Epithelial cell of esophagus (primary cell): ENCODE measurements around the gene SAMD10.
A peak's percentile ranks its signal among the peaks of the same experiment; 100 is the strongest.

Source experiments
- DNase-seq: peaks from one replicate; pipeline ENCODE4 v3.0.0; 2010; ENCODE audit warnings: low read depth
- H3K4me3 ChIP-seq: 2 replicates; pipeline ENCODE4 v1.5.1; 2011; ENCODE audit warnings: mild to moderate bottlenecking, low read length, control low read depth
- CTCF ChIP-seq: IDR thresholded peaks from 2 replicates; pipeline ENCODE4 v1.5.1; 2011; ENCODE audit warnings: low read depth, mild to moderate bottlenecking, low read length, control low read depth, inconsistent platforms; ENCODE audit not compliant: insufficient read depth; ENCODE audit errors: missing control alignments

SAMD10 gene

GRCh38 chr20:63958471-63958870, 21.0 kb downstream of the SAMD10 start:
- no peak for DNase-seq
- no peak overlapping the region for H3K4me3 ChIP-seq
- TF ChIP-seq CTCF: no peak

- peak; percentile 63 for DNase-seq
- TF ChIP-seq CTCF: no peak
- H3K4me3 ChIP-seq: peak overlapping the region; percentile 57
Measured at GRCh38 chr20:63957690-63958441, 21.6 kb downstream of the SAMD10 start.

GRCh38 chr20:63957004-63957689, 22.3 kb downstream of the SAMD10 start:
- DNase-seq: peak; percentile 69
- H3K4me3 ChIP-seq: peak overlapping the region; percentile 57
- TF ChIP-seq CTCF: peak; percentile 15

- TF ChIP-seq CTCF: no peak
- DNase-seq: no peak
- H3K4me3 ChIP-seq: peak overlapping the region; percentile 57
Measured at GRCh38 chr20:63956664-63957003, 22.8 kb downstream of the SAMD10 start.

GRCh38 chr20:63955827-63956663, 23.4 kb downstream of the SAMD10 start, which contains the start of gene UCKL1:
Gene UCKL1, minus strand, starts transcription at chr20:63956416. Its CDS starts 44 bp downstream, at chr20:63956372.
- DNase-seq: peak; percentile 91
- H3K4me3 ChIP-seq: peak within 1 kb of the TSS; percentile 74
- no peak for TF ChIP-seq CTCF

GRCh38 chr20:63955281-63955826, 24.1 kb downstream of the SAMD10 start:
- no peak for TF ChIP-seq CTCF
- DNase-seq: peak; percentile 28
- peak overlapping the region; percentile 74 for H3K4me3 ChIP-seq
